H1 (cell line): Measurements from ENCODE around the gene OR10H1. TPM values are rescaled to one million over a fixed set of nuclear protein-coding genes. Genes with fewer than 3 reads are reported as not detected.

Experiments
- CTCF ChIA-PET: fragments of 300-600 bp; sonication (Branson Sonifier 250); formaldehyde crosslinking; loops from one replicate; lab custom pipeline; 2021; ENCODE audit not compliant: partially characterized antibody; lab: Charles Lee
- POLR2A ChIA-PET: fragments of 300-600 bp; sonication (Branson Sonifier 250); formaldehyde crosslinking; loops from one replicate; lab custom pipeline; 2021; ENCODE audit warnings: inconsistent platforms; ENCODE audit not compliant: partially characterized antibody; lab: Charles Lee
- DNase-seq, 2 experiments: peaks; one replicate each; pipeline versions ENCODE4 v3.0.0 to v3.0.0-alpha.2; 2010 to 2022; ENCODE audit warnings: low spot score in 2 of 2, low read depth in 1 of 2, mixed read lengths in 1 of 2
- FAIRE-seq: peaks from 2 replicates; lab custom pipeline; 2011; peaks lifted over from hg19 to GRCh38; lab: Jason Lieb, UNC
- H2AFZ ChIP-seq: 2 replicates; pipeline ENCODE4 v1.8.1; 2012; ENCODE audit warnings: low read length, inconsistent platforms
- H2AK5ac ChIP-seq: 2 replicates; pipeline ENCODE4 v1.6.1; 2013; ENCODE audit warnings: low read depth, low read length
- H2BK120ac ChIP-seq: replicated peaks from 2 replicates; pipeline ENCODE3; 2013; ENCODE audit warnings: low read depth, low read length, inconsistent platforms
- H2BK12ac ChIP-seq: 2 replicates; pipeline ENCODE4 v1.6.1; 2013; ENCODE audit warnings: low read depth, low read length
- H2BK15ac ChIP-seq: 2 replicates; pipeline ENCODE4 v1.6.1; 2013; ENCODE audit warnings: low read length
- H2BK20ac ChIP-seq: 2 replicates; pipeline ENCODE4 v1.6.1; 2013; ENCODE audit warnings: low read length
- H2BK5ac ChIP-seq: 2 replicates; pipeline ENCODE4 v1.6.1; 2013; ENCODE audit warnings: low read depth, low read length
- H3K14ac ChIP-seq: 2 replicates; pipeline ENCODE4 v1.6.1; 2013; ENCODE audit warnings: inconsistent platforms; ENCODE audit not compliant: insufficient read length
- H3K18ac ChIP-seq: 2 replicates; pipeline ENCODE4 v1.6.1; 2013; ENCODE audit warnings: low read length; ENCODE audit errors: extremely low read depth
- H3K23ac ChIP-seq: 2 replicates; pipeline ENCODE4 v1.6.1; 2013; ENCODE audit warnings: inconsistent platforms; ENCODE audit not compliant: insufficient read length
- H3K23me2 ChIP-seq: 2 replicates; pipeline ENCODE4 v1.6.1; 2013; ENCODE audit warnings: low read depth, low read length
- H3K27ac ChIP-seq: 2 replicates; pipeline ENCODE4 v1.6.1; 2011; ENCODE audit warnings: low read depth, low read length, inconsistent platforms
- H3K27me3 ChIP-seq, 4 experiments: replicated peaks in 1 of 4; 1 replicate in 1 of 4; 2 replicates in 3 of 4; pipeline versions ENCODE4 v1.6.1 to v1.8.1; 2011 to 2013; ENCODE audit warnings: low read length in 3 of 4, mild to moderate bottlenecking in 3 of 4, inconsistent platforms in 2 of 4, mixed read lengths in 2 of 4, moderate library complexity in 1 of 4; ENCODE audit not compliant: control insufficient read depth in 3 of 4, insufficient read depth in 3 of 4; ENCODE audit errors: extremely low read depth in 1 of 4
- H3K36me3 ChIP-seq, 4 experiments: 2 replicates each; pipeline versions ENCODE4 v1.6.1 to v1.8.1; 2011 to 2013; ENCODE audit warnings: mild to moderate bottlenecking in 4 of 4, low read length in 3 of 4, moderate library complexity in 2 of 4, control low read depth in 1 of 4, inconsistent platforms in 1 of 4; ENCODE audit not compliant: insufficient read depth in 4 of 4, control insufficient read depth in 2 of 4
- H3K4ac ChIP-seq: replicated peaks from 2 replicates; pipeline ENCODE3; 2013; ENCODE audit warnings: low read length, low read depth, mixed read lengths, inconsistent platforms; ENCODE audit not compliant: insufficient read length
- H3K4me1 ChIP-seq, 4 experiments: replicated peaks in 1 of 4; 1 replicate in 1 of 4; 2 replicates in 3 of 4; pipeline versions ENCODE4 v1.6.1 to v1.8.1; 2011 to 2013; ENCODE audit warnings: low read length in 3 of 4, inconsistent platforms in 2 of 4, mixed read lengths in 1 of 4; ENCODE audit not compliant: insufficient read depth in 4 of 4, control insufficient read depth in 3 of 4
- H3K4me2 ChIP-seq, 2 experiments: 2 replicates each; pipeline versions ENCODE4 v1.6.1 to v1.8.1; 2011 to 2013; ENCODE audit warnings: low read depth in 2 of 2, low read length in 2 of 2, control low read depth in 1 of 2, inconsistent platforms in 1 of 2, mild to moderate bottlenecking in 1 of 2; ENCODE audit not compliant: insufficient read depth in 1 of 2
- H3K4me3 ChIP-seq, 4 experiments: fragments of 200-600, 300-600 bp in 1 of 4; sonication (generic), shearing (Covaris generic), sonication (Bioruptor Twin) in 1 of 4; 2 replicates each; pipeline versions ENCODE4 v1.5.1 to v1.8.1; 2011 to 2016; ENCODE audit warnings: low read length in 4 of 4, low read depth in 3 of 4, control low read depth in 2 of 4, inconsistent platforms in 2 of 4, mild to moderate bottlenecking in 2 of 4, mixed read lengths in 1 of 4, moderate library complexity in 1 of 4; ENCODE audit not compliant: insufficient read depth in 2 of 4; ENCODE audit errors: extremely low read depth in 1 of 4
- H3K56ac ChIP-seq: replicated peaks from 2 replicates; pipeline ENCODE3; 2013; ENCODE audit warnings: low read depth, mild to moderate bottlenecking, mixed read lengths, low read length, inconsistent platforms; ENCODE audit not compliant: insufficient read length
- H3K79me1 ChIP-seq: 2 replicates; pipeline ENCODE4 v1.6.1; 2013; ENCODE audit warnings: low read depth, low read length, control low read depth
- H3K79me2 ChIP-seq, 2 experiments: 2 replicates each; pipeline versions ENCODE4 v1.6.1 to v1.8.1; 2012 to 2013; ENCODE audit warnings: low read length in 2 of 2, mild to moderate bottlenecking in 2 of 2, inconsistent platforms in 1 of 2; ENCODE audit not compliant: insufficient read depth in 2 of 2, control insufficient read depth in 1 of 2
- H3K9ac ChIP-seq, 4 experiments: replicated peaks in 1 of 4; 1 replicate in 1 of 4; 2 replicates in 3 of 4; pipeline versions ENCODE4 v1.6.1 to v1.8.1; 2011 to 2013; ENCODE audit warnings: low read depth in 3 of 4, low read length in 3 of 4, control low read depth in 2 of 4, mild to moderate bottlenecking in 2 of 4, moderate library complexity in 2 of 4, inconsistent platforms in 1 of 4; ENCODE audit errors: extremely low read depth in 1 of 4
- H3K9me3 ChIP-seq, 2 experiments: 2 replicates each; pipeline versions ENCODE4 v1.6.1 to v1.8.1; 2012 to 2013; ENCODE audit warnings: mild to moderate bottlenecking in 2 of 2, moderate library complexity in 2 of 2, control low read depth in 1 of 2, inconsistent platforms in 1 of 2, low read depth in 1 of 2, low read length in 1 of 2, mixed read lengths in 1 of 2; ENCODE audit not compliant: insufficient read depth in 2 of 2
- H4K20me1 ChIP-seq, 2 experiments: replicated peaks in 1 of 2; 2 replicates each; pipeline versions ENCODE3 to v1.8.1; 2011 to 2013; ENCODE audit warnings: inconsistent platforms in 2 of 2, low read length in 2 of 2, mild to moderate bottlenecking in 1 of 2; ENCODE audit not compliant: insufficient read depth in 2 of 2, control insufficient read depth in 1 of 2
- H4K5ac ChIP-seq: 2 replicates; pipeline ENCODE4 v1.6.1; 2013; ENCODE audit warnings: low read length, low read depth, mixed read lengths, inconsistent platforms; ENCODE audit not compliant: insufficient read length
- H4K8ac ChIP-seq: 2 replicates; pipeline ENCODE4 v1.8.0; 2013; ENCODE audit warnings: mild to moderate bottlenecking, moderate library complexity, low read length, inconsistent platforms; ENCODE audit not compliant: insufficient read depth; ENCODE audit errors: extremely low read depth
- H4K91ac ChIP-seq: replicated peaks from 2 replicates; pipeline ENCODE3; 2013; ENCODE audit warnings: low read length, mixed read lengths, inconsistent platforms; ENCODE audit not compliant: insufficient read length
- BCL11A ChIP-seq, 2 experiments: IDR thresholded peaks; one replicate each; pipeline ENCODE4 v1.6.1; 2011; ENCODE audit warnings: low read depth in 2 of 2, low read length in 2 of 2, mild to moderate bottlenecking in 2 of 2
- BRCA1 ChIP-seq: IDR thresholded peaks from 2 replicates; pipeline ENCODE4 v1.6.1; 2012; ENCODE audit warnings: low read depth, low read length, improper control_type of control experiment
- CHD1 ChIP-seq: IDR thresholded peaks from 2 replicates; pipeline ENCODE4 v1.6.1; 2012; ENCODE audit warnings: low read depth, low read length, improper control_type of control experiment
- CHD2 ChIP-seq: IDR thresholded peaks from 2 replicates; pipeline ENCODE4 v1.6.1; 2012; ENCODE audit warnings: low read length, improper control_type of control experiment
- CTBP2 ChIP-seq: IDR thresholded peaks from 2 replicates; pipeline ENCODE4 v1.7.0; 2011; ENCODE audit warnings: borderline replicate concordance, mild to moderate bottlenecking, moderate library complexity, mixed read lengths, low read length; ENCODE audit not compliant: insufficient read depth, insufficient read length
- EGR1 ChIP-seq: IDR thresholded peaks from 2 replicates; pipeline ENCODE4 v1.6.1; 2011; ENCODE audit warnings: low read depth, low read length, borderline replicate concordance
- KDM1A ChIP-seq: fragments of 200-600, 300-600 bp; sonication (generic); IDR thresholded peaks from 2 replicates; pipeline ENCODE4 v1.7.1; 2016; ENCODE audit warnings: mild to moderate bottlenecking, low read length, borderline replicate concordance
- NRF1 ChIP-seq: IDR thresholded peaks from 2 replicates; pipeline ENCODE4 v1.6.1; 2011; ENCODE audit warnings: mild to moderate bottlenecking, low read depth, low read length, improper control_type of control experiment
- RAD21 ChIP-seq, 2 experiments: IDR thresholded peaks in 1 of 2; conservative IDR thresholded peaks in 1 of 2; 2 replicates each; pipeline ENCODE4 v1.6.1; 2011; ENCODE audit warnings: low read depth in 2 of 2, low read length in 2 of 2, improper control_type of control experiment in 1 of 2, inconsistent platforms in 1 of 2, mild to moderate bottlenecking in 1 of 2, moderate library complexity in 1 of 2
- RBBP5 ChIP-seq: IDR thresholded peaks from 2 replicates; pipeline ENCODE4 v1.7.1; 2012; ENCODE audit warnings: low read depth, mild to moderate bottlenecking, inconsistent platforms, low read length, moderate library complexity, borderline replicate concordance
- RFX5 ChIP-seq: IDR thresholded peaks from 2 replicates; pipeline ENCODE4 v1.6.1; 2011; ENCODE audit warnings: low read depth, low read length, improper control_type of control experiment, borderline replicate concordance
- RNF2 ChIP-seq: fragments of 200-900, 300-1000 bp; sonication (generic); IDR thresholded peaks from 2 replicates; pipeline ENCODE4 v1.7.1; 2016; ENCODE audit warnings: borderline replicate concordance, low read depth, mild to moderate bottlenecking, antibody characterized with exemption, low read length; ENCODE audit not compliant: poor library complexity, severe bottlenecking; ENCODE audit errors: missing control alignments
- RXRA ChIP-seq: IDR thresholded peaks from 2 replicates; pipeline ENCODE4 v1.6.1; 2011; ENCODE audit warnings: low read depth, mild to moderate bottlenecking, low read length, moderate library complexity; ENCODE audit not compliant: insufficient read depth
- WGBS, 2 experiments: shearing (Covaris generic) in 1 of 2; methylation state at CpG; one replicate each; pipeline versions ENCODE4 v1.1.6 to v1.1.7; 2013 to 2015; ENCODE audit warnings: low lambda C conversion rate in 2 of 2, mixed read lengths in 2 of 2, inconsistent platforms in 1 of 2, low coverage in 1 of 2, missing lambda C conversion rate in 1 of 2; ENCODE audit not compliant: insufficient replicate concordance in 2 of 2, insufficient coverage in 1 of 2, insufficient read length in 1 of 2; ENCODE audit errors: extremely low coverage in 1 of 2, missing lambda C conversion rate in 1 of 2; 5-methylcytosine and 5-hydroxymethylcytosine counted together
- polyA plus RNA-seq, 7 experiments: library from polyadenylated mRNA; depleted of rRNA in 3 of 7; stranded (reverse) in 5 of 7; unstranded in 2 of 7; fragments of >200 nt in 5 of 7; fragments of 200-250 nt in 2 of 7; gene quantifications; 1 replicate in 5 of 7; 2 replicates in 1 of 7; 4 replicates in 1 of 7; pipeline versions ENCODE4 v1.2.1 to v1.2.3, GENCODE V29; 2011 to 2013; ENCODE audit warnings: missing spikeins in 2 of 7, mixed read lengths in 2 of 7
- total RNA-seq: library from RNA; stranded (reverse); fragmentation: NEBNext Ultra II Directional; extraction: Animal tissue kit (Norgen Biotek cat#: 25700); gene quantifications from 2 replicates; pipeline ENCODE4 v1.2.1, GENCODE V29; 2021
- TF ChIP-seq, protein P1 (sequence below): IDR thresholded peaks from 2 replicates; pipeline ENCODE4 v1.6.1; 2012; ENCODE audit warnings: inconsistent platforms

The OR10H1 gene
- total and polyA plus RNA-seq, 2 of the 8 experiments (the other 6 are each of a cell fraction or from before 2014, with no cell fraction given), result not detected

DNA sequence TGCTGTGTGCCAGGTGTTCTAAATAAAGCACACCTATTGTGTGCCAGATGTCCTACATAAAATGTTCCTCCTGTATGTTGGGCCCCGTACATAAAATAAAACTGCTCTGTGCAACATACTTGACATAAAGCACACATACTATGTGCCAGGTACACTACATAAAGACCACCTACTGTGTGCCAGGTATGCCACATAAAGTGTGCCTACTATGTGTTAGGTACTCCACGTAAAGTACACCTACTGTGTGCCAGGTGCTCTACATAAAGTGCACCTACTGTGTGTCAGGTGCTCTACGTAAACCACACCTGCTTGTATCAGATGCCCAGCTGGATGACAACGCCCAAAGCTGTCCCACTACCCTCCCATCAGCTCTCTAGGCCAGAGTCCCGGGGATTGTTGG lies 33.8 kb downstream of the OR10H1 start:
- no peaks in the 10 kb centered on the region for H3K36me3 ChIP-seq
- H3K4ac ChIP-seq, result no peak overlapping the region
- H3K4me2 ChIP-seq, result no peak overlapping the region
- H2BK12ac ChIP-seq, result no peak overlapping the region
- 74% methylated on average over 5 of the region's 5 CpGs; no CpG with 5 or more reads in 1 of the 2 experiments for WGBS, 2 experiments
- no peak overlapping the region for H3K18ac ChIP-seq
- H3K79me1 ChIP-seq, result no peaks in the 10 kb centered on the region
- H3K56ac ChIP-seq, result no peak overlapping the region
- no peak overlapping the region for H3K27ac ChIP-seq
- no peaks in the 10 kb centered on the region for H4K20me1 ChIP-seq
- no peaks in the 10 kb centered on the region for H3K79me2 ChIP-seq
- H4K8ac ChIP-seq, result no peak overlapping the region
- H3K23me2 ChIP-seq, result no peaks in the 10 kb centered on the region; the same call in 1 of the 2 replicates
- no peak overlapping the region for H4K5ac ChIP-seq
- no peak overlapping the region for H4K91ac ChIP-seq
- FAIRE-seq, result no peak
- no peak for DNase-seq
- H2AK5ac ChIP-seq, result no peak overlapping the region
- H3K14ac ChIP-seq, result no peak overlapping the region
- no peaks in the 10 kb centered on the region for H3K27me3 ChIP-seq
- H3K23ac ChIP-seq, result no peak overlapping the region
- H2BK120ac ChIP-seq, result no peak overlapping the region
- POLR2A ChIA-PET, result no interaction called here
- H3K4me3 ChIP-seq, result no peak overlapping the region
- no peak overlapping the region for H3K9ac ChIP-seq
- H2AFZ ChIP-seq, result no peak overlapping the region
- no peak overlapping the region for H2BK5ac ChIP-seq
- peaks cover 36 to 64% of the 10 kb centered on the region in 2 experiments for H3K9me3 ChIP-seq
- no peak overlapping the region for H2BK15ac ChIP-seq
- H2BK20ac ChIP-seq, result no peak overlapping the region
- CTCF ChIA-PET, result no interaction called here
- no peaks in the 10 kb centered on the region for H3K4me1 ChIP-seq
- TF ChIP-seq RBBP5 (no peak), RAD21 (IDR thresholded peaks at IDR 0.05 in 1 of 2, conservative IDR thresholded peaks at IDR 0.05 in 1 of 2; ENCODE audit: low read depth in 2 of 2, low read length in 2 of 2) (no peak), RNF2 (no peak), RXRA (no peak), KDM1A (no peak), CTBP2 (no peak), BCL11A (IDR thresholded peaks at IDR 0.05; ENCODE audit: low read depth in 2 of 2, low read length in 2 of 2) (no peak), RFX5 (no peak), CHD2 (no peak), NRF1 (no peak), BRCA1 (no peak), EGR1 (no peak), CHD1 (no peak)
- TF ChIP-seq, protein P1, sequence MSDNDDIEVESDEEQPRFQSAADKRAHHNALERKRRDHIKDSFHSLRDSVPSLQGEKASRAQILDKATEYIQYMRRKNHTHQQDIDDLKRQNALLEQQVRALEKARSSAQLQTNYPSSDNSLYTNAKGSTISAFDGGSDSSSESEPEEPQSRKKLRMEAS, result no peak
